Measurements from ENCODE around the gene CIB4.

GRCh38 chr2:26630669-26631360, 10.4 kb downstream of the CIB4 start:
- TF ChIP-seq EZH2 (IDR thresholded peaks at IDR 0.05; ENCODE audit: insufficient read depth, poor library complexity, severe bottlenecking) (no peak), EZH2phosphoT487 (IDR thresholded peaks at IDR 0.05; ENCODE audit: insufficient read depth, low read depth) (no peak)

Data from GM23248 (cell line).